Activated T-cell treated with anti-CD3 and anti-CD28 coated beads for 24 hours (primary cell): ENCODE results near the gene LEKR1.
"Not testable (repeated sequence)": the region's sequence is repeated elsewhere in the genome, so short reads cannot be mapped to it uniquely, and the experiment has no call there.

Source experiments
- DNase-seq: peaks from one replicate; pipeline ENCODE4 v3.0.0-alpha.2; 2020; ENCODE audit warnings: low read depth

Gene LEKR1

DNA sequence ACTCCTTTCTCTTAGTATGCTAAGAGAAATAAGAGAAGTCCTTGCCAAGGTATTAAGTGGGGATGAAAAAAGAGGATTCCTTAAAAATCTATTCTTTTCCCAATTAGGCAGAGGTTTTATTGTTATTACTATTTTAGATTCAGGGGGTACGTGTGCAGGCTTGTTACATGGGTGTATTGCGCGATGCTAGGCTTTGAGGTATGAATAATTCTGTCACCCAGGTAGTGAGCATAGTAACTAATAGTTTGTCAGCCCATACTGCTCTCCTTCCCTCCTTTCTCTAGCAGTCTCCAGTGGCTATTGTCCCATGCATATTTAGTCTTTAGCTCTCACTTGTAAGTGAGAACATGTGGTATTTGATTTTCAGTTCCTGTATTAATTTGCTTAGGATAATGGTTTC, 83.9 kb downstream of the LEKR1 start:
- no peak for DNase-seq

- DNase-seq = not testable (repeated sequence)
Observed at GRCh38 chr3:156910831-156911230, 84.7 kb downstream of the LEKR1 start.

- DNase-seq = not testable (repeated sequence)
Observed at GRCh38 chr3:156914300-156914699, 88.1 kb downstream of the LEKR1 start.

DNA sequence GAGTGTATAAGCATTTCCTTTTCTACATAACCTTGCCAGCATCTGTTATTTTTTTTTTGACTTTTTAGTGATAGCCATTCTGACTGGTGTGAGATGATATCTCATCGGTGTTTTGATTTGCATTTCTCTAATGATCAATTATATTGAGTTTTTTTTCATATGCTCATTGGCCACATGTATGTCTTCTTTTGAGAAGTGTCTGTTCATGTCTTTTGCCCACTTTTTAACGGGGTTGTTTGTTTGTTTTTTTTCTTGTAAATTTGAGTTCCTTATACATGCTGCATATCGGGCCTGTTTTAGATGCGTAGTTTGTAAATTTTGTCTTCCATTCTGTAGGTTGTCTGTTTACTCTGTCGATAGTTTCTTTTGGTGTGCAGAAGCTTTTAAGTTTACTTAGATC, 89.2 kb downstream of the LEKR1 start:
- no peak for DNase-seq

GRCh38 chr3:156918746-156919145, 92.6 kb downstream of the LEKR1 start:
- no peak for DNase-seq

DNA sequence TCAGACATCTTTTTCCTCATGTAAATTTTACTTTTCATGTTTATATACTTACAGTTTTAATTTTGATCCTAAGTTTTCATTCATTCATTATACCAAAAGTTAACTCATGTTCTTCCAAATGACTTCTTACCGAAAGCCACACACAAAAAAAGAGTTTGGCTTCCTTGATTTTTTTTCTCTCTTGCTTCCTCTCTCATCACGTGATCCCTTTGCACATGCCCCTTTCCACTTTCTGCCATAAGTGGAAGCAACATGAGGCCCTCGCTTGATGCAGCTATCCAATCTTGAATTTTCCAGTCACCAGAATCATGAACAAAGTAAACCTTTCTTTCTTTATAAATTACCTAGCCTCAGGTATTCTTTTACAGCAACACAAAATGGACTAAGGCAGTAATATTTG, 93.7 kb downstream of the LEKR1 start:
- DNase-seq = no peak

DNA sequence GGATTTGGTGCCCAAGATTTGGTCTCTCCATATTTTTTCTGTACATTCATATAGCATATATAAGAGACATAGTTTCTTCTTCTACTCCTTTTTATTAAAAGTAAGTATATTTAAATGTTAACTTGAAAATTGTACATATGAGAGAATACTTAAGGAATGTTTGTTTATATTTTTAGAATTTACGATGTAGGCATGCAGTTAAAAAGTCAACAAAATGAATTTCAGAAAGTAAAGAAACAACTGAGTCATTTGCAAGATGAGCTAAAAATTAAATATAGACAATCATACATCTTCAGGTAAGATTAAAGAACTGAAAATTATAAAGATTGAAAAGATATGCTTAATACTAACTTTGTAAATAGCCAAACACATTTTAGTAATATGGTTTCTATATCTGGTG, 94.2 kb downstream of the LEKR1 start:
- DNase-seq = no peak

- no peak for DNase-seq
Observed at GRCh38 chr3:156923349-156923748, 97.2 kb downstream of the LEKR1 start.

- DNase-seq = no peak
Observed at GRCh38 chr3:156938724-156939123, 112.6 kb downstream of the LEKR1 start.

DNA sequence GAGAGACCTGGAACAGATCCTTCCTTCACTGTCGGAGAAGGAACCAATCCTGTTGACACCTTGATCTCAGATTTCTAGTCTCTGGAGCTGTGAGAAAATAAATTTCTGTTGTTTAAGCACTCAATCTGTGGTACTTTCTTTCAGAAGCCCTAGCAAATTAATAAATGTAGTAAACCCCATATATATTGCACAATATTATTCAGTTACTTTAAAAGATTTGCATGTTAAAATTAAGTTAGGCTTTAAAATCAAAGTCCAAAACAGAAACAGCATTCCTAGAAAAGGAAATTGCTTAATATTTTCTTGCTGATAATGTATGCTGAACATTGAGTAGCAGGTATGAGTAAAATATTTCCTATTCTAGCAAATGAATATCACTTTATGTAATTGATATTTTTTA, 113.2 kb downstream of the LEKR1 start:
- no peak for DNase-seq

GRCh38 chr3:156941311-156941710, 115.2 kb downstream of the LEKR1 start:
- DNase-seq = no peak

- no peak for DNase-seq
Observed at GRCh38 chr3:156948402-156949210, 122.5 kb downstream of the LEKR1 start.

DNA sequence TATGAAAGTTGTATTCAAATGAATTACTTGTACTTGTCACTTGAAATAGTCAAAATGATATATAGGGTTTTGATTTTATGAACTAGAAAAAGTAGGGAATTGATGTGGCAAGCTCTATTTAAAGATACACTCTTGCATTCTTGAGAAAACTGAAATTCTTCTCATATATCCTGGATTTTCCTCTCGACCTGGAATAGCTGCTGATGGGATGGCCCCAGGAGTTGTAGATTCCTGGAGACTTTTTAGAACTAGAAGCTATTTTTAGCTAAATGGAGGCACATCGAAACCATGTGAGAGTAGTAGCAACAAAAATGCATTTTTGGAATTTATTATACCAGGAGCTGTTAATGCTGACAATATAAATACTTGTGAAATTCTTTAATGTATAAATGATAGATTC, 125.9 kb downstream of the LEKR1 start:
- no peak for DNase-seq

DNA sequence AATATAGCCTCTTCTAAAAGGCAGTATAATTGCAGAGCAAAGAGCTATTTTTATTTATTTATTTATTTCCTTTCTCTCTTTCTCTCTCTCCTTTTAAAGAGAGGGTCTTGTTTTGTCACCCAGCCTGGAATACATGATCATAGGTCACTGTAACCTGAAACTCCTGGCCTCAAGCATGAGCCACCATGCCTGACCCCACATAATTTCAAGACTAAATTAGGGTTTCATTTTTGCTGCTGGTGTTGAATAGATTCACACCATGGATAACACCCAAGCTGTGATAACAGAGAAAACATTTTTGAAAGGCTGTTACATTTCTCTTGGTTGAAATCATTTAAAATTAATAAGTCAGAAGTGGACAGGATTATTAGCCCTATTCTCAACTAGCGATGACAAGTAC, 131.6 kb downstream of the LEKR1 start:
- DNase-seq = no peak

- DNase-seq = no peak
Observed at GRCh38 chr3:156963096-156963495, 136.9 kb downstream of the LEKR1 start.

DNA sequence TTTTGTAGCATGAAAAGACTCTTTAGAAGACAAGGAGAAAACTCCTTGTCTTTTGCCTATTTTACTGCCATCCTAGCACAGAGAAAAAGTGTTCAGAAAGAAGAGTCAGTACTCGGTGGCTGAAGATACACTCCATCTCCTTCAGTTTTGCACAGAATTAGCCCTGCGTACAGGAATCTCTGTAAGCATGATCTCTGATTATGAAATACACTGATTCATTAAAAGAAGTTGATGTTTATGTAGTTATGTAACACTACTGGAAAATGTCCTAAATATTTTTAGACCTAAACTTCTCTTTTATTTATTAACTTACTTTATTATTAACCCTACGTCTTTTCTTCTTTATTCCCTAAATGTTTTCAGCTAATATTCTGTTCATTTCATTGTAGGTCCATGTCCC, 138.4 kb downstream of the LEKR1 start:
- no peak for DNase-seq

DNA sequence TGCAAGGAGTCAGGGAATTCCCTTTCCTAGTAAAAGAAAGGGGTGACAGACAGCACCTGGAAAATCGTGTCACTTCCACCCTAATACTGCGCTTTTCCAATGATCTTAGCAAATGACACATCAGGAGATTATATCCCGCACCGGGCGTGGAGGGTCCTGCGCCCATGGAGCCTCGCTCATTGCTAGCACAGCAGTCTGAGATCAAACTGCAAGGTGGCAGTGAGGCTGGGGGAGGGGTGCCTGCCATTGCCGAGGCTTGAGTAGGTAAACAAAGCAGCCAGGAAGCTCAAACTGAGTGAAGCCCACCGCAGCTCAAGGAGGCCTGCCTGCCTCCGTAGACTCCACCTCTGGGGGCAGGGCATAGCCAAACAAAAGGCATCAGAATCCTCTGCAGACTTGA, 140.2 kb downstream of the LEKR1 start:
- DNase-seq = not testable (repeated sequence)

DNA sequence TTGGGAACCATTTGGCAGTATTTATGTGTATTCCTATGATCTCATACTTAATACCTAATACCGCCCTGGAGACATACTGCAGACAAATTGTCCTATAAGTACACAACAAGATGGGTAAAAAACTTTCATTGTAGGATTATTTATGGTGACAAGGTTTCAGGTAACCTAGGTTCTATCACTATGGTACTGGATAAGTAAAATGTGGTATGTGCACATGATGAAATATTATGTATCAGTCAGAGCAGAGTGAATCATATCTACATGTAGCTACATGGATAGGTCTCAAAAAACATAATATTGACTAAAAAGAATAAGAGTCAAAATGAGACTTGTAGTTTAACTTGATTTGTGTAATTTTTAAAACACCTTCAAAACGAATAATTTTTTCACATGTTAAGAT, 147.8 kb downstream of the LEKR1 start:
- no peak for DNase-seq

DNA sequence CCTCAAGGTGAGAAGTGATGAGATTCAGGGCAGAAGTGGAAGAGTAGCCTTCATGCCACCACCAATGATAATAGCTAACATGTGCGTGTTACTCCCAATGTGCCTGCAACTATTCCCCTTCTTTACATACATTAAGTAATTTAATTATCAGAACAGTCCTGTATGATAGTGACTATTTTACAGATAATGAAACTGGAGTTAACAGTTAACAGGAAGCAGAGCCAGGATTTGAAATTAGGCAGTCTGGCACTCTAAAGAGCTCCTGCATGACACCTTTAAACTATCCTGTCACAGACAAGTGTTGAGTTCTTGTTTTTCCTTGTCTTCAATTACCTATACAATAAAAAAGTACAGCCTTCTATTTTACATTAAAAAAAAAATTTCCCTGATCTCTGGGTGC, 148.8 kb downstream of the LEKR1 start:
- DNase-seq = no peak

DNA sequence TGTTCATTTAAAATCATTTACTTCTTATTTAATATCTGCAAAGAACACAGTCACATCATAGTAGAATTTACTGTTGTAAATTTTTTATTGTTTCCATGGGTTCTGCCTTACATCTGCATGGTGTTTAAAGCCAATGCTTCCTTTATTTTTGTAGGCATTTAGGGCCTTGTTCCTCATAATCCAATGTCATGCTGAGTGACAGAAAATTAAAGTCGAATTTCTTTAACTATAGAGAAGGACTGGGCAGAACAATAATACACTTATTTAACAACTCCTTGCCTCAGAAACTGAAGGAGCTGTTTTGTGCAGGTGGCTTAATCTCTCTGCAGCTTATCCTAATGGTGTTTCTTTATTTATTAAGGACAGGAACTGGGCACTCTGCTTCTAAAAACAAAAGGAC, 149.6 kb downstream of the LEKR1 start:
- DNase-seq = no peak

- no peak for DNase-seq
Observed at GRCh38 chr3:156976933-156977332, 150.8 kb downstream of the LEKR1 start.

- no peak for DNase-seq
Observed at GRCh38 chr3:156978481-156978961, 152.4 kb downstream of the LEKR1 start.

- DNase-seq = no peak
Observed at GRCh38 chr3:156981005-156981404, 154.9 kb downstream of the LEKR1 start.

DNA sequence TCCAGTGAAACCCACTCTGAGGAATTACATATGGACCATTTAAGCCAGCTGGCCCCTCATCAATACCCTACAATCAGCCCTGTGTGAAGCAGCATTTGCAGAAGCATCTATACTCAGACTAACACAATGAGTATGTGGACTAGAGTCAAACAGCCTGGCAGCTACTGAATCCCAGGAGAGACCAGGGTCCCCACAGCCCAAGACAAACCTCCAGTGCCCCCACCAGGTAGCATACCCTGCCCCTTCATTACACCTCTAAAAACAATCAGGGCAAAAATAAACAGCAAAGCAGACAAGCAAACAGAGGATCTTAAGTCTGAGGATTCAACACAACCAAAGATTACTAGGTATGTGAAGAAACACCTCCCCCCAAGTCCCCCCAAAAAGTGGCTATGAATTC, 157.4 kb downstream of the LEKR1 start:
- no peak for DNase-seq
